GM23338 (cell line): Measurements from ENCODE around the gene RNF181. TPM values are rescaled to one million over a fixed set of nuclear protein-coding genes. Genes with fewer than 3 reads are reported as not detected.
A peak's percentile ranks its signal among the peaks of the same experiment; 100 is the strongest.
"Not testable (repeated sequence)": the region's sequence is repeated elsewhere in the genome, so short reads cannot be mapped to it uniquely, and the experiment has no call there.

ENCODE experiments used
- ATAC-seq: fragments of 200-7000 bp; cut with Tn5 transposase; 3 replicates; pipeline ENCODE4 v1.9.1; 2020
- DNase-seq: peaks from one replicate; pipeline ENCODE4 v3.0.0-alpha.2; 2015; ENCODE audit warnings: low spot score
- H2AFZ ChIP-seq: fragments of 200-600 bp; sonication (generic); 2 replicates; pipeline ENCODE4 v1.8.0; 2016; ENCODE audit warnings: antibody characterized with exemption, mild to moderate bottlenecking, moderate library complexity
- H3F3A ChIP-seq: fragments of 200-600 bp; sonication (generic); replicated peaks from 2 replicates; pipeline ENCODE4 v1.8.0; 2017; ENCODE audit warnings: antibody characterized with exemption, mixed run types, low read depth
- H3K27ac ChIP-seq: fragments of 200-600 bp; sonication (generic); 2 replicates; pipeline ENCODE4 v1.6.1; 2016; ENCODE audit warnings: low read depth
- H3K27me3 ChIP-seq: fragments of 200-600 bp; sonication (generic); 2 replicates; pipeline ENCODE4 v1.8.0; 2016; ENCODE audit warnings: mild to moderate bottlenecking, mixed run types, moderate library complexity; ENCODE audit not compliant: insufficient read depth
- H3K36me3 ChIP-seq: fragments of 200-600 bp; sonication (generic); 2 replicates; pipeline ENCODE4 v1.8.0; 2016; ENCODE audit warnings: mild to moderate bottlenecking; ENCODE audit not compliant: insufficient read depth
- H3K4me1 ChIP-seq: fragments of 200-600 bp; sonication (generic); 2 replicates; pipeline ENCODE4 v1.8.0; 2016; ENCODE audit warnings: mild to moderate bottlenecking, moderate library complexity; ENCODE audit not compliant: insufficient read depth
- H3K4me2 ChIP-seq: fragments of 200-600 bp; sonication (generic); 2 replicates; pipeline ENCODE4 v1.7.1; 2017; ENCODE audit warnings: mixed run types
- H3K4me3 ChIP-seq: fragments of 200-600 bp; sonication (generic); 2 replicates; pipeline ENCODE4 v1.6.1; 2016; ENCODE audit warnings: mixed run types
- H3K79me2 ChIP-seq: fragments of 200-600 bp; sonication (generic); replicated peaks from 2 replicates; pipeline ENCODE4 v1.8.0; 2017; ENCODE audit warnings: mild to moderate bottlenecking; ENCODE audit not compliant: insufficient read depth
- H3K9me2 ChIP-seq: fragments of 200-600 bp; sonication (generic); 2 replicates; pipeline ENCODE4 v1.8.0; 2017; ENCODE audit not compliant: insufficient read depth
- H4K20me1 ChIP-seq: fragments of 200-600 bp; sonication (generic); replicated peaks from 2 replicates; pipeline ENCODE4 v1.8.0; 2017; ENCODE audit warnings: mild to moderate bottlenecking; ENCODE audit not compliant: insufficient read depth
- H3K27ac Mint-ChIP-seq: 2 replicates; pipeline ENCODE4 v1.8.0; 2020; ENCODE audit warnings: inconsistent platforms, mild to moderate bottlenecking, moderate library complexity, mixed read lengths
- H3K27me3 Mint-ChIP-seq: 3 replicates; pipeline ENCODE4 v1.8.0; 2022; ENCODE audit warnings: low read depth, mild to moderate bottlenecking, moderate library complexity, mixed read lengths, inconsistent platforms; ENCODE audit not compliant: insufficient read depth, poor library complexity
- H3K36me3 Mint-ChIP-seq: 3 replicates; pipeline ENCODE4 v1.8.0; 2021; ENCODE audit warnings: low read depth, mild to moderate bottlenecking, inconsistent platforms, moderate library complexity, mixed read lengths
- H3K4me1 Mint-ChIP-seq: 3 replicates; pipeline ENCODE4 v1.8.0; 2020; ENCODE audit warnings: mild to moderate bottlenecking, inconsistent platforms, mixed read lengths
- H3K4me3 Mint-ChIP-seq: 3 replicates; pipeline ENCODE4 v1.8.0; 2021; ENCODE audit warnings: moderate library complexity, mild to moderate bottlenecking, inconsistent platforms, mixed read lengths
- H3K9me3 Mint-ChIP-seq: 3 replicates; pipeline ENCODE4 v1.8.0; 2020; ENCODE audit warnings: moderate library complexity, mild to moderate bottlenecking, inconsistent platforms, mixed read lengths
- CREB1 ChIP-seq: fragments of 250-450 bp; sonication (Bioruptor Pico); IDR thresholded peaks from 2 replicates; pipeline ENCODE4 v1.5.0; 2020; ENCODE audit warnings: low read depth, mild to moderate bottlenecking, moderate library complexity
- ETS1 ChIP-seq: IDR thresholded peaks from 2 replicates; pipeline ENCODE4 v1.6.1; 2016; ENCODE audit warnings: antibody characterized with exemption
- JUNB ChIP-seq: IDR thresholded peaks from one replicate; pipeline ENCODE4 v1.6.1; 2016; ENCODE audit warnings: antibody characterized with exemption; ENCODE audit not compliant: unreplicated experiment
- REST ChIP-seq: IDR thresholded peaks from one replicate; pipeline ENCODE4 v1.6.1; 2018; ENCODE audit warnings: antibody characterized with exemption; ENCODE audit not compliant: unreplicated experiment
- ZNF114 ChIP-seq: fragments of 250-450 bp; sonication (Bioruptor Pico); IDR thresholded peaks from 2 replicates; pipeline ENCODE4 v1.5.0; 2020; ENCODE audit warnings: mild to moderate bottlenecking, moderate library complexity
- ZNF331 ChIP-seq: fragments of 250-450 bp; sonication (Bioruptor Pico); IDR thresholded peaks from 2 replicates; pipeline ENCODE4 v1.5.0; 2020; ENCODE audit warnings: low read depth, mild to moderate bottlenecking, moderate library complexity
- polyA plus RNA-seq: library from polyadenylated mRNA; unstranded; fragments of >200 nt; fragmentation: Nextera tagmentation; extraction: Ambion mirVana; gene quantifications from 2 replicates; pipeline ENCODE4 v1.2.1, GENCODE V29; 2016
- total RNA-seq: library from RNA; depleted of rRNA; stranded (reverse); fragments of >200 nt; shearing (Covaris generic); gene quantifications from 2 replicates; pipeline ENCODE4 v1.2.3, GENCODE V29; 2014

The RNF181 gene
- total and polyA plus RNA-seq, 2 experiments from 2014 or later: 114 to 260 TPM

GRCh38 chr2:85617723-85618122 lies 22.2 kb downstream of the RNF181 start:
- H3K27ac Mint-ChIP-seq: 0 out of 2 replicates have a peak overlapping the region, but pooled peaks have one; percentile 18
- Histone ChIP-seq H3K4me3 (peak overlapping the region; percentile 82; the same call in 1 of the 2 replicates), H3K4me1 (peaks cover 10% of the 10 kb centered on the region), H4K20me1 (peaks cover 32% of the 10 kb centered on the region), H3K4me2 (peak overlapping the region; percentile 86; the same call in 1 of the 2 replicates), H3K79me2 (peaks cover 59% of the 10 kb centered on the region), H3K36me3 (peaks cover 39% of the 10 kb centered on the region)
- not testable (repeated sequence) for ATAC-seq, H3K27me3 ChIP-seq, H3F3A ChIP-seq, DNase-seq, H2AFZ ChIP-seq, H3K4me1 Mint-ChIP-seq, H3K27ac ChIP-seq, H3K9me2 ChIP-seq, H3K9me3 Mint-ChIP-seq, H3K27me3 Mint-ChIP-seq
- H3K36me3 Mint-ChIP-seq: peaks cover 29% of the 10 kb centered on the region
- peak overlapping the region; percentile 94 for H3K4me3 Mint-ChIP-seq

GRCh38 chr2:85619617-85620016 lies 24.1 kb downstream of the RNF181 start:
- Mint-ChIP-seq H3K27ac (no peak overlapping the region), H3K27me3 (peaks cover 2% of the 10 kb centered on the region), H3K36me3 (peaks cover 46% of the 10 kb centered on the region), H3K4me1 (peaks cover 3% of the 10 kb centered on the region; the same call in 1 of the 3 replicates), H3K4me3 (no peak overlapping the region), H3K9me3 (no peaks in the 10 kb centered on the region)
- Histone ChIP-seq H3K36me3 (peaks cover 57% of the 10 kb centered on the region), H3K27me3 (no peaks in the 10 kb centered on the region), H3K4me2 (no peak overlapping the region), H3F3A (peaks cover 8% of the 10 kb centered on the region; the same call in 1 of the 2 replicates), H3K4me1 (peaks cover 10% of the 10 kb centered on the region), H3K27ac (no peak overlapping the region), H3K79me2 (peaks cover 61% of the 10 kb centered on the region), H4K20me1 (peaks cover 42% of the 10 kb centered on the region), H3K4me3 (no peak overlapping the region), H3K9me2 (no peaks in the 10 kb centered on the region), H2AFZ (no peak overlapping the region)
- TF ChIP-seq ETS1 (no peak), JUNB (no peak), ZNF114 (CRISPR knock-in tag) (no peak), CREB1 (CRISPR knock-in tag) (no peak), ZNF331 (CRISPR knock-in tag) (no peak), REST (no peak)
- no peak for DNase-seq
- ATAC-seq: no peak
